NCI-H1105 treated with DMSO at 0.1 percent for 48 hours (cell line): ENCODE data around the gene GEMIN5.
"Not testable (repeated sequence)": the region's sequence is repeated elsewhere in the genome, so short reads cannot be mapped to it uniquely, and the experiment has no call there.

Source experiments
- DNase-seq: peaks from one replicate; lab custom pipeline; 2025; lab: John Stamatoyannopoulos, UW

The GEMIN5 gene

GRCh38 chr5:154940772-154941620 lies 3.0 kb upstream of the GEMIN5 start, which contains the start of gene MRPL22:
Gene MRPL22, plus strand, starts transcription at chr5:154941073. Its CDS starts 38 bp downstream, at chr5:154941111.
- DNase-seq: peak; percentile 80

GRCh38 chr5:154940375-154940771 lies 2.4 kb upstream of the GEMIN5 start:
- DNase-seq: no peak

GRCh38 chr5:154939387-154939786 lies 1.4 kb upstream of the GEMIN5 start:
- DNase-seq: not testable (repeated sequence)

GRCh38 chr5:154937186-154937717 lies 759 bp downstream of the GEMIN5 start:
- no peak for DNase-seq

GRCh38 chr5:154934881-154935280 lies 3.1 kb downstream of the GEMIN5 start:
- no peak for DNase-seq

GRCh38 chr5:154933537-154933936 lies 4.5 kb downstream of the GEMIN5 start:
- DNase-seq: no peak

- no peak for DNase-seq
Measured at GRCh38 chr5:154923441-154924430, 14.3 kb downstream of the GEMIN5 start.

- no peak for DNase-seq
Measured at GRCh38 chr5:154917757-154918156, 20.3 kb downstream of the GEMIN5 start.

- no peak for DNase-seq
Measured at GRCh38 chr5:154916874-154917273, 21.1 kb downstream of the GEMIN5 start.

- DNase-seq: not testable (repeated sequence)
Measured at GRCh38 chr5:154905601-154906000, 32.4 kb downstream of the GEMIN5 start.

GRCh38 chr5:154901913-154902312 lies 36.1 kb downstream of the GEMIN5 start:
- no peak for DNase-seq

GRCh38 chr5:154901276-154901675 lies 36.7 kb downstream of the GEMIN5 start:
- no peak for DNase-seq

- DNase-seq: no peak
Measured at GRCh38 chr5:154900066-154900465, 37.9 kb downstream of the GEMIN5 start.

- DNase-seq: no peak
Measured at GRCh38 chr5:154899151-154899816, 38.7 kb downstream of the GEMIN5 start.

- no peak for DNase-seq
Measured at GRCh38 chr5:154898210-154898609, 39.8 kb downstream of the GEMIN5 start.

GRCh38 chr5:154896562-154897165 lies 41.3 kb downstream of the GEMIN5 start:
- no peak for DNase-seq

GRCh38 chr5:154895606-154896561 lies 42.1 kb downstream of the GEMIN5 start:
- no peak for DNase-seq

GRCh38 chr5:154893381-154893780 lies 44.6 kb downstream of the GEMIN5 start:
- no peak for DNase-seq

- DNase-seq: no peak
Measured at GRCh38 chr5:154892369-154892771, 45.6 kb downstream of the GEMIN5 start.

GRCh38 chr5:154885439-154885838 lies 52.6 kb downstream of the GEMIN5 start:
- no peak for DNase-seq
